Measurements from ENCODE around the gene TTC3.
A peak's percentile ranks its signal among the peaks of the same experiment; 100 is the strongest.

The TTC3 gene

DNA sequence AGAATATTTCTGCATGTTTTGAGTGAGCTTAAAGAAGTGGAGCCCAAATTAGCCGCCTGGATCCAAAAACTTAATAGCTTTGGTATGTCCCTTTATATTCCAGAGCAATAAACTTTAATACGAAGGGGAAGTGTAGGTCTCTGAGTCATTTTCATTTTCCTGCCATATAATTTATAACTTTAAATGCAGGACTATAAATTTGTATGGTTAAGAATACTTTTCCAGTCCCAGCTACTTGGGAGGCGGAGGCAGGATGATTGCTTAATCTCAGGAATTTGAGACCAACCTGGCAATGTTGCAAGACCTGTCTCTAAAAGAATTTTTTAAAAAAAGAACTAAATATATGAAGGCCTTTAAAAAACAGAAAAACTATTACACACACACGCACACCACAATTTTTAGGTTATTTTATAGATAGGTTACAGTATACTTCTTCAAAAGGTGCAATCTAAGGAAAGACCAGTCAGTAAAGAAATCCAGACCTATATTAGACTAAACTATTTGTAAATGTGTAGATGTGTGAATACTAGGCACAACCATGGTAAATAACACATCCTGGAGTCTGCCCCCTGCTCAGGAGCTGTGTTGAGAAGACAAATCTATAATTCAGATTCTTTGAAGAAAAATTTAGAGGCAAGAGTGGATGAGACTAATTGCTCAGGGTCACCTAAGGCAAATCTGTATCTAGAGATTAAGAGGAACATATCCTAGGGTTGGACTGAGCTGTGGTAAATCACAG lies 80.3 kb downstream of the TTC3 start:
- DNase-seq (ENCODE audit: low spot score) = no peak

- DNase-seq (ENCODE audit: low spot score) = no peak
Observed at GRCh38 chr21:37153935-37154350, 80.9 kb downstream of the TTC3 start.

DNA sequence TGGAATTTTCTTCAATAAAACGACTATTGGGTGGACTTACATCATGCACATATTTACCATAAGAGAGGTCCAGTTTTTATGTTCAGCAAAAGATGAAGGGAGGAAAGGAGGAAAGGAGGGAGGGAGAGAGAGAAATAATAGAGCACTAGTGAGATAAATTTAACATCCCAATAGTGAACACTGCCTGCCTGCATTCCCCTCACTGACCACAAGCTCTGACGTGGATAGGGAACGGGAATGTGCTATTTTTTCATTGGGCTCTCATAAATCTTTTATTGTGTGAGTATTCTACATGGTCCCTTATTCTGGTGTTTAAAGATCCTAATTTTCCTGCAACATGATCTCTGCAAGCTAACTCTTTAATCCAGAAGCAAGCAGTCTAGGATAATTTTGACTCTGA lies 82.1 kb downstream of the TTC3 start:
- DNase-seq (ENCODE audit: low spot score) = no peak

DNA sequence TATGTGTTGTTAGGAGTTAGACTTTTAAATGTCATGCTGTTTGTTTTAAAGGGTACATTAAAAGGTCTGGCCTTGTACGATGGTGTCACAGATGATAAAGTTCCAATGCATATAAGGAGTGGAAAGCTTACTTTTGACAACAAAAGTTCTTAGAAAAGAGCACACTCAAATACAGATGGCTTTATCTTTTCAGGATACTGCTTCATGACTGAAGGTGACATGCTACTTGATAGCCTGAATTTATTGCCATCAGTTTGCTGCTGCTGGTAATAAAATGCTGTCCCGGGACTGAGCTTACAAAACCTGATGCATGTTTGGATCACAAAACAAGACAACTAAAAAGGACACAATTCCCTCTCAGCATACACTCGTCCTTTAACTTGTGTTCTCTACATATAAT lies 84.9 kb downstream of the TTC3 start:
- DNase-seq (ENCODE audit: low spot score) = no peak

- no peak for DNase-seq (ENCODE audit: low spot score)
Observed at GRCh38 chr21:37159053-37159776, 86.2 kb downstream of the TTC3 start.

DNA sequence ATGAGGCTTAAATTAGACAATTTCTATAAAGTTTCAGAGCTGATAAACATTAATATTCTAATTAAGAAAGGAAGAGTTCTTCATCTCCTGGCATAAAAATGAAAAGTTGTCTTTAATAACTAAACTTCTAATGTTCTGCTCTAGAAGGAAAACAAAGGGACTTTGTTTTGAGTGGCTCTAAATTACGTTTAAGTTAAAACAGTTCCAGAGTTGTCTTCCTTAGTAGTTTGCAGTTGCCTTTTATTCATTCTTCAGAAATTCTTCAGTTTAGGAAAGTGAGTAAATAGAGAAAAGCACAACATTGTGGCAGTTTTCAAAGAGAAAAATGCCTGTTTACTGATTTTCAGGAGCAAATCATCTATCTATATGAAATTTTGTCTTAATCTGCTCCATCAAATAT lies 86.9 kb downstream of the TTC3 start:
- no peak for DNase-seq (ENCODE audit: low spot score)

GRCh38 chr21:37164742-37165141 lies 91.7 kb downstream of the TTC3 start:
- no peak for DNase-seq (ENCODE audit: low spot score)

GRCh38 chr21:37165586-37165985 lies 92.5 kb downstream of the TTC3 start:
- DNase-seq (ENCODE audit: low spot score) = no peak

- peak; percentile 12 for DNase-seq (ENCODE audit: low spot score)
Observed at GRCh38 chr21:37166733-37167132, 93.7 kb downstream of the TTC3 start.

- DNase-seq (ENCODE audit: low spot score) = no peak
Observed at GRCh38 chr21:37168666-37169065, 95.6 kb downstream of the TTC3 start.

- DNase-seq (ENCODE audit: low spot score) = no peak
Observed at GRCh38 chr21:37172646-37173045, 99.6 kb downstream of the TTC3 start.

- no peak for DNase-seq (ENCODE audit: low spot score)
Observed at GRCh38 chr21:37176716-37177115, 103.7 kb downstream of the TTC3 start.

DNA sequence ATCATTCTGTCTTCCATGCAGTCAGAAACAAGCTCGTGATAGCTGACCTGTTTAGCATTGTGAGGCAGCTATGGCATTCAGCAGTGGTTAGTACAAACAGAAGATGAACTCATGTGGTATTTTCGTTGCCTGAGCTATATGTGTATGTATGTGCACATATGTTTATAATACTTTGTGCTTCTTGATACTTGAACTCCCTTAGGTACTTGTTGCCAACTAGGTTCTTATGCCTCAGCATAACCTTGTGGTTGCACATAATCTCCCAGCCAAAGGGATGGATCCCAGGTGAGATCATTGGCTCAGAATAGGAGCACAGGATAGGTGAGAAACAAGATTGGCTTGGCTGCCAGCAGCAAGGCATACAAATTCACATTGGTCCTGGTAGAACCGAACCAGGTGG lies 108.0 kb downstream of the TTC3 start:
- DNase-seq (ENCODE audit: low spot score) = no peak

- no peak for DNase-seq (ENCODE audit: low spot score)
Observed at GRCh38 chr21:37182222-37182621, 109.2 kb downstream of the TTC3 start.

DNA sequence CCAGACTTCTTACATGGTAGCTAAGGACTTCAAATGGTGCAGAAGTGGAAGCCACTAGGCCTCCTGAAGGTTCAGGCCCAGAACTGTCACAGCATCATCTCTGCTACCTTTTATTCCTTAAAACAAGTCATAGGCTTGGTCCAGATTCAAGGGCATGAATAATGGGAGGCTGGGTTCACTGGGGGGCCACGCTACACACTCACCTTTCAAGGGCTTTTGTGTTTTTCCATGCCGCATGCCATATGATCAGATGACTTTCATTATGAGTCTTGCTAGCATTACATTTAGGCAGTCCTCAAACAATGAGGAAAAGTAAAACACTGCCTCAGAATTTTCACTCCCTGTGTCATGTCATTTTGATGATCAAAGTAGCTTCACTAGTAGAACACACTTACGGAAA lies 110.7 kb downstream of the TTC3 start:
- DNase-seq (ENCODE audit: low spot score) = no peak

DNA sequence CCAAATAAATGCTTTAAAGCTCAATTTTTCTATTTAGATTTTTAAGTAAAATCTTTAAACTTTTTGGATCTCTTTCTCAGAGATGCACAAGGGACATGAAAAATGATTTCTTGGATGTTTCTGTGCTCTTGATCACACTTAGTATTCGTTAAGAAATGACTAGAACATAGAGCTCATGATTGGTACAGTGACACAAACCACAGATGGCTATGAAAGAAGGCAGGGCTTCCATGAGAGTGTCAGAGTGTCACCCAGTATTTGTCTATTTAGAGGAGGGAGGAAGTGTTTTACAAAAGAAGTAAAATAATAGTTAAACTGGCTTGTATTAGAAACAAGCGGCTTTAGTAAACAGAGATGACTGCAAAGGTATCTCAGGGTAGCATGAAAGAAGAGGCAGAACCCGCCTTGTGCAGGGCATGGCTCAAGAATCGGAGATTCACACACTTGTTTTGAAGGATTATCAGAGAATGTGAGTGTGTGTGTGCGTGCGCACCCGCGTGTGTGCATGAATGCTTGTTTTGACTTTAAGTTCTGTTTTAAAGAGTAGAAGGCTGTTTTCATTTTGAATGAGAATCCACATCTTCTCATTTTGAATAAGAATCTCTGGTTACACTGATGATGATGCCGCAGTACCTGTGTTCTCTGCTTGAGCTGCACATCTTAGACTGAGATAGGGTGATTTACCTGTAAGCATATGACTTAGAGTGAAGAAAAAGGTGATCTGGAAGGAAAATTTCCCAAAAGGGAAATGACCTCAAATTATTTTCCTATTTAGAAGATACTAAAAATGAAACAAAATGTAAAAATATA lies 111.9 kb downstream of the TTC3 start:
- DNase-seq (ENCODE audit: low spot score) = no peak

- DNase-seq (ENCODE audit: low spot score) = no peak
Observed at GRCh38 chr21:37186983-37187382, 113.9 kb downstream of the TTC3 start.

DNA sequence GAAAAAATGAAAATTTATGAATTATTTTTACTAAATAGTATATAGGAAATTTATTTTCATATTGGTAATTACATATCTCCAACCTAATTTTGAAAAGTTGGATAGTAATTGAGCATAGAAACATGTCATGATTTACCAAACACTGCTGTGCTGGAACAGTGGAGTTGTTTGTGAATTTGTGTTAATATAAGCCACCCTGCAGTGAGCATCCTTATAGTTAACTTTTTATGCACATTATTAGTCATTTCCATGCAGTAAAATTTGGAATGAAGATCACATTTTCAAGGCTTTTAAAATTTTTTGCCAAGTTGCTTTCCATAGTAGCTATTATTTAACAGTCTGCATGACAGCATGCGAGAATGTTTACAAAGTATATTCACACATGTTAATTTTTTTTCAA lies 115.8 kb downstream of the TTC3 start:
- DNase-seq (ENCODE audit: low spot score) = no peak

DNA sequence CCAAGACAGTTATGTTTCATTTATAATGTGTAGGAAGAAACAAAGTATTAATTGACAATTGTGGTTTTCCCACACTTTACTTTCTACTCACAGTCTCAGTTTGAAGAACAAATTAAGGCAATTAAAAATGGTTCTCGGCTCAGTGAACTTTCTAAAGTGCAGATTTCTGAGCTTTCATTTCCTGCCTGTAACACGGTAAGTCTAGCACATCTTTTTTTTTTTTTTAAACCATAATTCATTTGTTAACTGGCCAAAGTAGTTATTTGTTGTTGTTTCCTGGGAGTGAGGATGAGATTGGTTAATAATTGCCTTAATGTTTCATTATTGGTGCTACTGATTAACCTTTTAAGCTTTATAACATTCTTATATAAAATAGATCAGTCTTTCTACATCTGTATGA lies 119.0 kb downstream of the TTC3 start:
- DNase-seq (ENCODE audit: low spot score) = no peak

DNA sequence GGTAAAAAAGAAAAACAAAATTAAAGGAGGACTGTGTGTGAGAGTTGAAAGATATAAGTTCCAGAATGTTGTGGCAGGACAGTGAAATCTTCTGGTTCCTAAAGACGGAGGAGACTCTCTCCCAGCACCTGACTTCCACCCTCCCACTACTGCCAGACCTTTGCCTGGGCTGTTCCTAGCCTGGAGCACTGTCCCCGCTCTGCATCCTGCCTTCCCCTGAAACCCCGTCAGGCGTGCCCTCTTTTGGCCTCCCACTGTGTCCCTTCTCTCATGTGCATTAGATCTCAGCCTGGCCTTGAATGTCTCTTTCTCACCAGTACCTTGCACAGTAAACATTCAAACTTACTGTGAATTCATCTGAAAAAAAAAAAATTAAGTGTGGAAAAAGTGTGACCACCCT lies 120.0 kb downstream of the TTC3 start:
- no peak for DNase-seq (ENCODE audit: low spot score)

DNA sequence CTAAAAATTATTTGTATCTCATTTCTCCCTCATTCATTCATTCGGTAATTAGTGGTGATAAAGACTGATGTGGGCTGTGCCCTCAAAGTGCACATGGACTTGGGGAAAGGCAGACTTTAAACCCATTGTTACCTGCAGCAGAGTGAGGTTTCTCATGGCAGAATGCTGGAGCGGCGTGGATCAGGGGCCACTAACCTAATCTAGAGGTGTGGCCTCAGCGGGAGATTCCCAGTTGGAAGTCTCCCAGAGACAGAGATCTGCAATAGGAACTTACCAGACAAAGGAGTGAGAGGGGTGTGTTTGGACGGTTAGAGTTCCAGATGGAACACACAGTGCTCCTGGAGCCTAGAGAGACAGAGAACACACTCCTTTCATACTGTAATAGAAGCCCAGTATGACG lies 120.6 kb downstream of the TTC3 start:
- no peak for DNase-seq (ENCODE audit: low spot score)

DNA sequence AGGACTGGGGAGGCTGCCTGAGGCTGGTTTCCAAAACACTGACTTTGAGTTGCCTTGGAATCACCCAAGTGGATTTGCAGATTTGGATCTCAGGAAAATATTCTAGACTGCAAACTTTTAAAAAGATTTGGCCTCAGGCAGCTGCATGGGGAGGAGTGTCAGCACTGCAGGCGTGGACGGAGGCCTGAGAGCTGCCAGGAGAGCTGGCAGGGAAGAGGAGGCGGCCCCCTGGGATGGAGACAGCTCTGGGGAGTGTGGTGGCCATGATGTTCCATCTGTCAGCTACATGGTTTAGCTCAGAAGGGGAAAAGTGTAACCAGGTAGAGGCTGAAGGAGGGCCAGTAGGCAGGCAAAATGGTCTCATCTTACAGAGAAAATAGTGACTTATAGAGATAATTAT lies 122.0 kb downstream of the TTC3 start:
- no peak for DNase-seq (ENCODE audit: low spot score)

GRCh38 chr21:37195610-37196009 lies 122.6 kb downstream of the TTC3 start:
- DNase-seq (ENCODE audit: low spot score) = no peak
